HG02840 (cell line): ENCODE data around the gene FYN.

Experiments
- ATAC-seq: cut with Tn5 transposase; IDR thresholded peaks from one replicate; pipeline ENCODE4 v1.9.1; 2021; ENCODE audit warnings: mild to moderate bottlenecking, moderate library complexity, moderate number of reproducible peaks; ENCODE audit not compliant: unreplicated experiment, low FRiP score

Gene FYN

GRCh38 chr6:111813237-111813636, 60.0 kb downstream of the FYN start:
- ATAC-seq: no peak

GRCh38 chr6:111812060-111813038, 60.9 kb downstream of the FYN start:
- no peak for ATAC-seq

- no peak for ATAC-seq
Measured at GRCh38 chr6:111810294-111811131, 62.7 kb downstream of the FYN start.

- no peak for ATAC-seq
Measured at GRCh38 chr6:111809766-111810165, 63.5 kb downstream of the FYN start.

GRCh38 chr6:111809264-111809663, 64.0 kb downstream of the FYN start:
- ATAC-seq: no peak

- ATAC-seq: no peak
Measured at GRCh38 chr6:111808493-111808892, 64.8 kb downstream of the FYN start.

- ATAC-seq: no peak
Measured at GRCh38 chr6:111806561-111807497, 66.4 kb downstream of the FYN start.

GRCh38 chr6:111806165-111806547, 67.1 kb downstream of the FYN start:
- no peak for ATAC-seq

- ATAC-seq: peak; percentile 47
Measured at GRCh38 chr6:111805511-111806164, 67.6 kb downstream of the FYN start.

GRCh38 chr6:111804627-111805235, 68.5 kb downstream of the FYN start:
- peak; percentile 54 for ATAC-seq

- no peak for ATAC-seq
Measured at GRCh38 chr6:111803804-111804203, 69.4 kb downstream of the FYN start.

GRCh38 chr6:111803371-111803770, 69.9 kb downstream of the FYN start:
- no peak for ATAC-seq

GRCh38 chr6:111802720-111803330, 70.4 kb downstream of the FYN start:
- ATAC-seq: no peak

GRCh38 chr6:111802015-111802414, 71.2 kb downstream of the FYN start:
- no peak for ATAC-seq

- no peak for ATAC-seq
Measured at GRCh38 chr6:111800821-111801220, 72.4 kb downstream of the FYN start.

- ATAC-seq: no peak
Measured at GRCh38 chr6:111800259-111800765, 72.9 kb downstream of the FYN start.

GRCh38 chr6:111799576-111800258, 73.5 kb downstream of the FYN start:
- ATAC-seq: no peak

GRCh38 chr6:111798281-111798725, 74.9 kb downstream of the FYN start:
- no peak for ATAC-seq
